Thoracic aorta (tissue), 2 donors: Measurements from ENCODE around the gene TNFRSF8. TPM values are rescaled to one million over a fixed set of nuclear protein-coding genes. Genes with fewer than 3 reads are reported as not detected.

Source experiments
- ATAC-seq: fragments of 150-250 bp; one replicate; pipeline ENCODE4 v1.8.0; 2017; ENCODE audit warnings: low read depth; ENCODE audit not compliant: insufficient number of reproducible peaks, low FRiP score
- DNase-seq: peaks from one replicate; pipeline ENCODE4 v3.0.0-alpha.2; 2020; ENCODE audit warnings: low spot score
- H3K27ac ChIP-seq, 2 donors: fragments of 200-600 bp; sonication (generic); 1 replicate in 1 of 2; 2 replicates in 1 of 2; pipeline ENCODE4 v1.5.1; 2016; ENCODE audit warnings: mild to moderate bottlenecking in 2 of 2, moderate library complexity in 2 of 2
- H3K27me3 ChIP-seq: fragments of 200-600 bp; sonication (generic); replicated peaks from 2 replicates; pipeline ENCODE4 v1.6.0; 2016; ENCODE audit warnings: mild to moderate bottlenecking; ENCODE audit not compliant: insufficient read depth
- H3K36me3 ChIP-seq: fragments of 200-600 bp; sonication (generic); one replicate; pipeline ENCODE4 v1.5.1; 2016
- H3K4me1 ChIP-seq, 2 donors: fragments of 200-600 bp; sonication (generic); 1 replicate in 1 of 2; 2 replicates in 1 of 2; pipeline versions ENCODE4 v1.5.1 to v1.6.0; 2016; ENCODE audit warnings: low read depth in 2 of 2, mild to moderate bottlenecking in 1 of 2; ENCODE audit not compliant: control insufficient read depth in 1 of 2
- H3K4me3 ChIP-seq: fragments of 200-600 bp; sonication (generic); 2 replicates; pipeline ENCODE4 v1.5.1; 2016; ENCODE audit warnings: mild to moderate bottlenecking
- H3K9me3 ChIP-seq: fragments of 200-600 bp; sonication (generic); 2 replicates; pipeline ENCODE4 v1.5.1; 2016
- total RNA-seq, 2 donors: library from RNA; depleted of rRNA; stranded (reverse); fragments of >200 nt; gene quantifications; one replicate each; pipeline versions ENCODE4 v1.1.0 to v1.2.3, GENCODE V29; 2016
- TF ChIP-seq, protein P1 (sequence below): fragments of 200-600 bp; sonication (generic); IDR thresholded peaks from one replicate; pipeline ENCODE4 v1.5.1; 2019; ENCODE audit warnings: antibody characterized with exemption

Gene TNFRSF8
- total RNA-seq, 2 donors from 2014 or later: 0.49 to 0.54 TPM

DNA sequence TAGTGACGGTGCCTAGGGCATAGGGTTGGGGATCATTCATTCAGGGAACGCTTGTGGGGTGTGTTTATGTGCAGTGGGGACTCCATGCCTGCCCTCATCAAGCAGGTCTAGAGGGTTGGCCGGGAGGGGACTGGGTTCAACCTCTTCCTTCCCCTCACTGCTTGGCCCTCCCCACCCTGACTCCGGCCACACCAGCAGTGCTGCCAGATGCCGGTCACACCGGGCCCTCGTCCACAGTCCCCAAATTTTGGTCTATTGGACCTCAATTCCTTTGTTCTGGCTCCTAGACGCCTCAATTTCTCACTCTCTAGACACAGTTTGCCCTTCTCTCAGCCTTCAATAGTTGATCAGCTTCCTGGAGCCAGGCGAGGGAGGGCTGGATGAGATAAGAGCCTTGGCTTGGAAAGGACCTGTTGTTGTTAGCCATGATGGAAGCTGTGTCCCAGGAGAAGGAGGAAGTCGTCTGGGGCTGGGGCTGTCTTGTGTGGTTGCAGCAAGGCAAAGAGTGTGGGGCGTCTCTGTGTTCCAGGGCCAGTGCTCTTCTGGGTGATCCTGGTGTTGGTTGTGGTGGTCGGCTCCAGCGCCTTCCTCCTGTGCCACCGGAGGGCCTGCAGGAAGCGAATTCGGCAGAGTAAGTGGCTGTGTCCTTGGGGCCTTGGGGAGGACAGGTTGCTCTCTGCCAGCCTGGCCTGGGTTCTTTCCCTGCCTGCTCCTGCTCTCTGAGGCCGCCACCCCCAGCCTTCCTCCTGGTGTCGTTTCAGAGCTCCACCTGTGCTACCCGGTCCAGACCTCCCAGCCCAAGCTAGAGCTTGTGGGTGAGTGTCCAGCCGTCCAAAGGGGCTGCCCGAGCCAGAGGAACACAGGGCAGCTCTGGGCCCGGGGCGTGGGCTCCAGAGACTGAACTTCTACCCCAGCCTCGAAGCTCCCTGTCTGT is 62.6 kb downstream of the TNFRSF8 start:
- no peak for ATAC-seq
- DNase-seq: no peak
- H3K27ac ChIP-seq: no peak overlapping the region
- no peaks in the 10 kb centered on the region for H3K36me3 ChIP-seq
- no peaks in the 10 kb centered on the region for H3K9me3 ChIP-seq
- H3K27me3 ChIP-seq: no peaks in the 10 kb centered on the region
- H3K4me3 ChIP-seq: no peak overlapping the region
- TF ChIP-seq, protein P1, sequence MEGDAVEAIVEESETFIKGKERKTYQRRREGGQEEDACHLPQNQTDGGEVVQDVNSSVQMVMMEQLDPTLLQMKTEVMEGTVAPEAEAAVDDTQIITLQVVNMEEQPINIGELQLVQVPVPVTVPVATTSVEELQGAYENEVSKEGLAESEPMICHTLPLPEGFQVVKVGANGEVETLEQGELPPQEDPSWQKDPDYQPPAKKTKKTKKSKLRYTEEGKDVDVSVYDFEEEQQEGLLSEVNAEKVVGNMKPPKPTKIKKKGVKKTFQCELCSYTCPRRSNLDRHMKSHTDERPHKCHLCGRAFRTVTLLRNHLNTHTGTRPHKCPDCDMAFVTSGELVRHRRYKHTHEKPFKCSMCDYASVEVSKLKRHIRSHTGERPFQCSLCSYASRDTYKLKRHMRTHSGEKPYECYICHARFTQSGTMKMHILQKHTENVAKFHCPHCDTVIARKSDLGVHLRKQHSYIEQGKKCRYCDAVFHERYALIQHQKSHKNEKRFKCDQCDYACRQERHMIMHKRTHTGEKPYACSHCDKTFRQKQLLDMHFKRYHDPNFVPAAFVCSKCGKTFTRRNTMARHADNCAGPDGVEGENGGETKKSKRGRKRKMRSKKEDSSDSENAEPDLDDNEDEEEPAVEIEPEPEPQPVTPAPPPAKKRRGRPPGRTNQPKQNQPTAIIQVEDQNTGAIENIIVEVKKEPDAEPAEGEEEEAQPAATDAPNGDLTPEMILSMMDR: no peak
- peaks cover 0 to 7% of the 10 kb centered on the region in 2 donors for H3K4me1 ChIP-seq

DNA sequence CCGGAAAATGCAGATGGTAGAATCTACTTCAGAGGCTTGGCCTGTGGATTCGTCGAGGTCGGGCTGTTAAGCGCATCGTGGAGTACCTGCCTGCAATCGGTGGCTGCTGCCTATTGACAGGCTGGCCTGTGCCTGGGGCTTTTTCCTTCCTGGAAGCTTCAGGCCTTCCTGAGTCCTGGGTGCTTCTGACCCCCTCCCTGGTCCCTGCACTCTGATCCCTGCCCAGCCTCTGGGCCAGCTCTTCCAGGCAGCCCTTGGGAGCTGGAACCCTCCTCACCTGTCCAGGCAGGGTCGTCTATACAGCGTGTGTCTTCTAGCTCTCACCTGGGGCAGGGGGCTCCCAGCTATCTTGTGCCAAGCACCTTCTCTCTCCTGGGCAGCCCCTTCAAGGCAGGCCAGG is 63.7 kb downstream of the TNFRSF8 start:
- Histone ChIP-seq H3K36me3 (no peaks in the 10 kb centered on the region), H3K9me3 (no peaks in the 10 kb centered on the region), H3K4me3 (no peak overlapping the region), H3K27ac (no peak overlapping the region), H3K27me3 (no peaks in the 10 kb centered on the region), H3K4me1 (peaks cover 0 to 7% of the 10 kb centered on the region in 2 donors)
- DNase-seq: no peak
- TF ChIP-seq, protein P1: no peak
- ATAC-seq: no peak

DNA sequence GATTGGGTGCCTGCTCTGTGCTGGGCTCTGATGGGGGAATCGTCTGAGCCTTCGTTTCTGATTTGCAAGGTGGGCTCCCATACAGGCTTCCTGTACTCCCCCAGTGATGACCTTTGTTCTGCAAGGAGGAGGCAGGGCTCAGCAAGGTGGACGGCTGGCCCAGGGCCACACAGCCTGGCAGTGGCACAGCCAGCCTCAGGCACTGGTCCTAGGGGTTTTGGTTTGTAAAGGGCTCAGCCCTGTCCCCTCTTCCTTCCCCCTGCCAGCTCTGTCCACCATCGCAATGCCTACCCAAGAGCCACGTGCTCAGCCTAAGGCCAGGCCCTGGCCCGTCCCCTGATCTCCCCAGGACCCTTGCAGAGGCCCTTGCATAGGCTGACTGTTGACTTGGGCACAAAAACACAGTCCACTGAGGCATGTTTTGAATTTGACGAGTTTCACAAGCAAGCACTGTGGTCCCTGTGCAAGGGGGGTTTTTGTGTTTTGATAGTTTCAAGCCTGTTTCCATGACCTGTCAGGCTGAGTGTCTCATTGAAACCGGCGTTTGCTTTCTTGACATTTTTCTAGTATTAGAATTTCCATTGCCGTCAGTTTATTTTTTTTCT is 64.2 kb downstream of the TNFRSF8 start:
- no peak for ATAC-seq
- no peaks in the 10 kb centered on the region for H3K27me3 ChIP-seq
- H3K36me3 ChIP-seq: no peaks in the 10 kb centered on the region
- no peaks in the 10 kb centered on the region for H3K9me3 ChIP-seq
- peaks cover 0 to 7% of the 10 kb centered on the region in 2 donors for H3K4me1 ChIP-seq
- no peak overlapping the region for H3K27ac ChIP-seq
- TF ChIP-seq, protein P1: no peak
- H3K4me3 ChIP-seq: no peak overlapping the region
- no peak for DNase-seq

DNA sequence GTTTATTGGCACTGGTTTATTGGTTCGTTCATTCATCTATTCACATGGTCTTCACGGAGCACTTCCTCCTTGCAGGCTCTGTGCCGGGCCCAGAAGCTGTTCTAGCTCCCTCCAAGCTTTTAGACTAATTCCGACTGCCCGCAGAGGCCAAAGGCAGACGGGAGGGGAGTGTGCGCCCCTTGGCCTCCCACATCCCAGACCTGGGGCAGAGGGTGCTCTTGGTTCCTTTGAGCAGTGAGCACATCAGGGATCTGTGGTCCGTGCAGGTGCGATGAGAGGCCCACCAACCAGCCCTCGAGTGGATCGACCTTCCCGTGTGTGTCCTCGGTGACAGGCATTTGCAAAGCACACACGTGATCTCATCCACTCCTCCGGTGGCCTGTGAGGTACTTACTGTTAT is 65.0 kb downstream of the TNFRSF8 start:
- H3K9me3 ChIP-seq: no peaks in the 10 kb centered on the region
- H3K27ac ChIP-seq: no peak overlapping the region
- DNase-seq (no peak), ATAC-seq (no peak)
- TF ChIP-seq, protein P1: no peak
- H3K4me1 ChIP-seq: peaks cover 0 to 7% of the 10 kb centered on the region in 2 donors
- H3K4me3 ChIP-seq: no peak overlapping the region
- H3K36me3 ChIP-seq: no peaks in the 10 kb centered on the region
- no peaks in the 10 kb centered on the region for H3K27me3 ChIP-seq

DNA sequence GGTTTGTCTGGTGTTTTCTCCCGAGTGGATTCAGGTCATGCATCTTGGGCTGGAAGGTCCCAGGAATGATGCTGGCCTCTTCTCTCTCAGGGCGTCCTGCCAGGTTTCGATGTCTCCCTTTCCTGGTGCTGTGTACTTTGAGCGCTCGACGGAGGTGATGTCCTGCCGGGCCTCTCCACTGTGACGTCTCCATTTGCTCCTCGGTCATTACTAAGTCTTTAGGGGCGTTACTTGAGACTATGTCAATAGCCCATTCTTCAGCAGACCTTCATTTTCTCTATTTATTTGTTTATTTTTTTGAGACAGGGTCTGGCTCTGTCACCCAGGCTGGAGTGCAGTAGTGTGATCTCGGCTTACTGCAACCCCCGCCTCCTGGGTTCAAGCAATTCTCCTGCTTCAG is 66.5 kb downstream of the TNFRSF8 start:
- TF ChIP-seq, protein P1: no peak
- Histone ChIP-seq H3K9me3 (no peaks in the 10 kb centered on the region), H3K27ac (no peak overlapping the region), H3K27me3 (no peaks in the 10 kb centered on the region), H3K36me3 (no peaks in the 10 kb centered on the region), H3K4me1 (peaks cover 0 to 7% of the 10 kb centered on the region in 2 donors), H3K4me3 (no peak overlapping the region)
- DNase-seq (no peak), ATAC-seq (no peak)
